AG04450 (cell line): ENCODE results near the gene APOBEC3G. TPM values are rescaled to one million over a fixed set of nuclear protein-coding genes. Genes with fewer than 3 reads are reported as not detected.

ENCODE experiments used
- CTCF ChIA-PET: fragments of 300-600, 350-600 bp; formaldehyde crosslinking; extraction: SDS; loops from one replicate; lab custom pipeline; 2022; ENCODE audit warnings: antibody characterized with exemption, inconsistent platforms; lab: Charles Lee
- POLR2A ChIA-PET: fragments of 350-600 bp; formaldehyde crosslinking; extraction: SDS; loops from one replicate; lab custom pipeline; 2021; ENCODE audit warnings: antibody characterized with exemption, inconsistent platforms; lab: Yijun Ruan, JAX
- DNase-seq: peaks from one replicate; pipeline ENCODE4 v3.0.0-alpha.2; 2011; ENCODE audit warnings: low read depth, low spot score
- H3K27ac ChIP-seq: one replicate; pipeline ENCODE4 v1.5.1; 2012; ENCODE audit warnings: low read depth, low read length, control low read depth
- H3K27me3 ChIP-seq: one replicate; pipeline ENCODE4 v1.6.0; 2012; ENCODE audit warnings: low read length; ENCODE audit not compliant: control insufficient read depth, insufficient read depth
- H3K4me3 ChIP-seq: 2 replicates; pipeline ENCODE4 v1.5.1; 2011; ENCODE audit warnings: mild to moderate bottlenecking, low read depth, low read length, control low read depth
- H3K9me3 ChIP-seq: 2 replicates; pipeline ENCODE4 v1.5.1; 2012; ENCODE audit warnings: low read length; ENCODE audit not compliant: control insufficient read depth, insufficient read depth
- polyA plus RNA-seq: library from polyadenylated mRNA; depleted of rRNA; stranded (reverse); fragments of >200 nt; gene quantifications from 2 replicates; pipeline ENCODE4 v1.2.3, GENCODE V29; 2011
- TF ChIP-seq, protein P1 (sequence below): IDR thresholded peaks from 2 replicates; pipeline ENCODE4 v1.5.1; 2011; ENCODE audit warnings: low read depth, low read length, control low read depth, inconsistent platforms

The APOBEC3G gene
- polyA plus RNA-seq, 1 experiment = 11.0 TPM

GRCh38 chr22:39090426-39091064, 13.5 kb downstream of the APOBEC3G start:
- Histone ChIP-seq H3K27ac (no peak overlapping the region), H3K27me3 (peaks cover 28% of the 10 kb centered on the region), H3K4me3 (no peak overlapping the region), H3K9me3 (no peaks in the 10 kb centered on the region)
- ChIA-PET POLR2A (no interaction called here), CTCF (no interaction called here)
- DNase-seq = no peak
- TF ChIP-seq, protein P1, sequence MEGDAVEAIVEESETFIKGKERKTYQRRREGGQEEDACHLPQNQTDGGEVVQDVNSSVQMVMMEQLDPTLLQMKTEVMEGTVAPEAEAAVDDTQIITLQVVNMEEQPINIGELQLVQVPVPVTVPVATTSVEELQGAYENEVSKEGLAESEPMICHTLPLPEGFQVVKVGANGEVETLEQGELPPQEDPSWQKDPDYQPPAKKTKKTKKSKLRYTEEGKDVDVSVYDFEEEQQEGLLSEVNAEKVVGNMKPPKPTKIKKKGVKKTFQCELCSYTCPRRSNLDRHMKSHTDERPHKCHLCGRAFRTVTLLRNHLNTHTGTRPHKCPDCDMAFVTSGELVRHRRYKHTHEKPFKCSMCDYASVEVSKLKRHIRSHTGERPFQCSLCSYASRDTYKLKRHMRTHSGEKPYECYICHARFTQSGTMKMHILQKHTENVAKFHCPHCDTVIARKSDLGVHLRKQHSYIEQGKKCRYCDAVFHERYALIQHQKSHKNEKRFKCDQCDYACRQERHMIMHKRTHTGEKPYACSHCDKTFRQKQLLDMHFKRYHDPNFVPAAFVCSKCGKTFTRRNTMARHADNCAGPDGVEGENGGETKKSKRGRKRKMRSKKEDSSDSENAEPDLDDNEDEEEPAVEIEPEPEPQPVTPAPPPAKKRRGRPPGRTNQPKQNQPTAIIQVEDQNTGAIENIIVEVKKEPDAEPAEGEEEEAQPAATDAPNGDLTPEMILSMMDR = no peak

GRCh38 chr22:39091126-39092081, 14.3 kb downstream of the APOBEC3G start:
- ChIA-PET CTCF (no interaction called here), POLR2A (no interaction called here)
- Histone ChIP-seq H3K27ac (no peak overlapping the region), H3K4me3 (no peak overlapping the region), H3K9me3 (no peaks in the 10 kb centered on the region), H3K27me3 (peaks cover 28% of the 10 kb centered on the region)
- DNase-seq = no peak
- TF ChIP-seq, protein P1 = no peak

GRCh38 chr22:39092111-39092862, 15.2 kb downstream of the APOBEC3G start:
- H3K4me3 ChIP-seq = no peak overlapping the region
- TF ChIP-seq, protein P1 = no peak
- POLR2A ChIA-PET = no interaction called here
- peaks cover 24% of the 10 kb centered on the region for H3K27me3 ChIP-seq
- DNase-seq = no peak
- no peak overlapping the region for H3K27ac ChIP-seq
- no peaks in the 10 kb centered on the region; the same call in 1 of the 2 replicates for H3K9me3 ChIP-seq
- CTCF ChIA-PET = no interaction called here

DNA sequence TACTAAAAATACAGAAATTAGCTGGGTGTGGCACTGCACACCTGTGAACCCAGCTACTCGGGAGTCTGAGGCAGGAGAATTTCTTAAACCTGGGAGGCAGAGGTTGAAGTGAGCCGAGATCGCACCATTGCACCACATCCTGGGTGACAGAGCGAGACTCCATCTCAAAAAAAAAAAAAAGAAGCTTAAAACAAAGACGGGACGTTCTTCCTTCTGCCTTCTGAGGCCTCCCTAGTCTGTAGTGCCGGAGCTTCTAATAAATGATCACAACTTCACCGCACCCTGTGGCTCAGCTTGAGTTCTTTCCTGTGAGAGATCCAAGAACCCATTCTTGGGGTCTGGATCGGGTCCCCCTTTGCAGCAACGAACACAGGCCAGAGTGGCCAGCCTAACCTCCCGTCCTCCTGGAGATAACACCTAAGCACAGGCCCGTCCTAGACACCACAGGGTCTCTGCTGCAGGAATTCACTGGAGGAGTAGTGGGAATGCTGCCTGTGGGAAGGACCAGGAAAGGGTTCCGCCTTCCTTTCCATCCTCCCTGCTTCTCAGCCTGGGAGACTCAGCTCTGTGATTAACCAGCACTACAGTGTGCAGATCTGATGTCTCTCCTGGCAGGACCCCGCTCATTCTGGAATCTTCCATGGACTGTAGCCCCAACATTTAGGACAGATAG, 17.8 kb downstream of the APOBEC3G start:
- Histone ChIP-seq H3K9me3 (no peaks in the 10 kb centered on the region; the same call in 1 of the 2 replicates), H3K27me3 (peaks cover 22% of the 10 kb centered on the region), H3K27ac (no peak overlapping the region), H3K4me3 (no peak overlapping the region)
- CTCF ChIA-PET = interaction anchor here (0.7 to 1.1 kb wide), 2 partner anchors 225 to 326 kb away, joined by 3 read pairs; no protein-coding TSS in a partner anchor
- DNase-seq = no peak
- POLR2A ChIA-PET = no interaction called here
- TF ChIP-seq, protein P1 = no peak
